Heart left ventricle (tissue), 16 donors: Measurements from ENCODE around the gene KLHL26. TPM values are rescaled to one million over a fixed set of nuclear protein-coding genes. Genes with fewer than 3 reads are reported as not detected.

ENCODE experiments used
- ATAC-seq, 4 donors: fragments of 200-7000 bp; cut with Tn5 transposase; one replicate each; pipeline ENCODE4 v1.9.1; 2020 to 2022; ENCODE audit warnings: moderate library complexity in 4 of 4, mild to moderate bottlenecking in 3 of 4, moderate number of reproducible peaks in 1 of 4
- DNase-seq, 5 donors: peaks; one replicate each; pipeline ENCODE4 v3.0.0-alpha.2; 2020
- H3K27ac ChIP-seq, 12 donors: fragments of 200-600 bp; sonication (generic) in 4 of 12; one replicate each; pipeline versions ENCODE4 v1.5.0 to v1.8.0; 2016 to 2022; ENCODE audit warnings: mild to moderate bottlenecking in 2 of 12
- H3K27me3 ChIP-seq, 9 donors: fragments of 200-600 bp; sonication (generic) in 2 of 9; one replicate each; pipeline versions ENCODE4 v1.5.1 to v1.8.0; 2016 to 2022; ENCODE audit warnings: mild to moderate bottlenecking in 3 of 9
- H3K36me3 ChIP-seq, 9 donors: fragments of 200-600 bp; sonication (generic) in 2 of 9; one replicate each; pipeline versions ENCODE4 v1.5.0 to v1.8.0; 2018 to 2022; ENCODE audit warnings: mild to moderate bottlenecking in 2 of 9
- H3K4me1 ChIP-seq, 12 donors: fragments of 200-600 bp; sonication (generic) in 4 of 12; one replicate each; pipeline versions ENCODE4 v1.5.0 to v1.8.0; 2016 to 2022; ENCODE audit warnings: mild to moderate bottlenecking in 3 of 12
- H3K4me3 ChIP-seq, 12 donors: fragments of 200-600 bp; sonication (generic) in 4 of 12; one replicate each; pipeline versions ENCODE4 v1.5.0 to v1.8.0; 2017 to 2022; ENCODE audit warnings: mild to moderate bottlenecking in 9 of 12, moderate library complexity in 4 of 12
- H3K9me3 ChIP-seq, 12 donors: fragments of 200-600 bp; sonication (generic) in 4 of 12; one replicate each; pipeline versions ENCODE4 v1.5.0 to v1.8.0; 2016 to 2022; ENCODE audit warnings: mild to moderate bottlenecking in 1 of 12
- POLR2A ChIP-seq, 2 donors: fragments of 450-650 bp; IDR thresholded peaks; one replicate each; pipeline ENCODE4 v1.6.1; 2017; ENCODE audit warnings: antibody characterized with exemption in 2 of 2, mild to moderate bottlenecking in 2 of 2, moderate library complexity in 2 of 2
- WGBS, 4 donors: extraction: QIAGEN DNeasy Blood & Tissue Kit in 2 of 4; methylation state at CpG; one replicate each; pipeline versions ENCODE4 v1.1.5 to v1.1.7; 2013 to 2018; 5-methylcytosine and 5-hydroxymethylcytosine counted together
- intact Hi-C, 10 donors: fragments of 100-400 bp; cut with DNase I; formaldehyde crosslinking; loops; one replicate each; pipeline versions ENCODE4 v1.11.1 to v1.14.2; 2022
- polyA plus RNA-seq, 2 donors: library from polyadenylated mRNA; stranded (reverse); fragments of 200-250 nt; gene quantifications; one replicate each; pipeline ENCODE4 v1.2.3, GENCODE V29; 2013
- total RNA-seq, 9 donors: library from RNA; depleted of rRNA in 2 of 9; stranded (reverse); fragments of >200 nt in 2 of 9; fragmentation: NEBNext Ultra II Directional in 3 of 9; extraction: Animal tissue kit (Norgen Biotek cat#: 25700) in 3 of 9; gene quantifications; one replicate each; pipeline versions ENCODE4 v1.1.0 to v1.2.4, GENCODE V29; 2016 to 2023
- TF ChIP-seq, protein P1 (sequence below), 12 donors: fragments of 200-600 bp; sonication (generic) in 4 of 12; IDR thresholded peaks; one replicate each; pipeline versions ENCODE4 v1.5.0 to v1.8.0; 2018 to 2022; ENCODE audit warnings: antibody characterized with exemption in 12 of 12, mild to moderate bottlenecking in 5 of 12
- donor health status: ischemic (EF 13 %, LVEDD 7.1; RV severe dilation, severe dysfunction).
- donor health status: healthy with polysubstance abuse.
- donor health status: DM: no; HTN: yes; CAD: no.
- donor health status: DM: no; HTN: no; CAD: no.
- donor health status: ischemic (EF 25% LVEDD 6.9; RV normal size, moderate dysfunction).
- donor health status: ischemic (EF 25% LVEDD 5.7; RV mildly dilated, moderate dysfunction).
- donor health status: healthy.
- donor health status: DM: yes; HTN: yes; CAD: no.
- donor health status: ischemic (EF 35%, LVEDD 5.7; RV mildly dilated, moderate dysfunction).
- donor health status: nonischemic (EF 11% LVEDD 7.7; RV severe dilation, severe dysfunction).
- donor health status: DM: yes; HTN: yes; CAD: no.
- donor health status: PGD.
- donor health status: ischemic (EF 29% LVEDD 5.4; RV normal size, mild dysfunction).
- donor health status: nonischemic (EF 23%, LVEDD 6.1; RV moderate dilation, normal function).

The KLHL26 gene
- total and polyA plus RNA-seq, 11 donors = 2.8 to 11.4 (median 5.8) TPM

DNA sequence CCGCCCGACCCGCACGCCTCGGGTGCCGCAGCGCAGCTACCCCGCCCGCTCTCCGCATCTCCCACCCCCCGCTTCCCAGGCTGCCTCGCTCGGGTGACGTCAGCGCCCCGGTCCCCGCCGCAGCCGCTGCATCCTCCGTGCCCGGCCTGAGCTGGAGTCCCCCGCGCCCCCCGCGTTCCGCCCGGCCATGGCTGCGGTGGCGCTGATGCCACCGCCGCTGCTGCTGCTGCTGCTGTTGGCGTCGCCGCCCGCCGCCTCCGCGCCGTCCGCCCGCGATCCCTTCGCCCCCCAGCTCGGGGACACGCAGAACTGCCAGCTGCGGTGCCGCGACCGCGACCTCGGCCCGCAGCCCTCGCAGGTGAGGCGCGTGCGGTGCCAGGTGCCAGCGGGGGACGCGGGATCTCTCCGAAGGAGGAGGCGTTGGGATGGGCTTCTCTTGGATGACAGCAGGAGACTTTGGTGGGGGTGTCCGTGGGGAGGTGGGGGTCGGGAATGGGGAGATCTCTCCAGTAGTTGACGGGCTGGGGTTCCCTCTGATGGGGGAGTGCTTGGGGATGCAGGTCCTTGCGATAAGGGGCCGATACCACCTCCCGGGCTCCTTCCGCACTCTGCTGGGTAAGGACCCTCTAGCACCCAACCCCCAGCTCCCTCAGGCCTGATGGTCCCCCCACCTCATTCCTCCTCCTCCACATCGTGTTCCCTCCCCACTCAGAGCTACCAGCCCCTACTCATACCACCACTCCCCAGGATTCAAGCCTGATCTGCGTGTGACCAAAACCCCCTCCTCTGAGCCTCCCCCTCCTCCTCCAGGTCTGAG lies 23.8 kb upstream of the KLHL26 start, which contains the start of gene TMEM59L:
Gene TMEM59L (plus strand): TSS at position 99 of the 817 bp plus-strand sequence. CDS start 89 bp downstream, at position 188.
- WGBS, 4 donors = 2 to 3% (median 2%) methylated on average over 41 to 70 of the region's 70 CpGs
- H3K9me3 ChIP-seq = no peaks in the 10 kb centered on the region
- H3K27me3 ChIP-seq = peaks cover 46 to 84% (median 65%) of the 10 kb centered on the region in 9 donors
- intact Hi-C loops = no loop called here
- ATAC-seq = peak in 2 of 4 donors; percentile 31 to 52
- peaks cover 0 to 35% (median 24%) of the 10 kb centered on the region in 12 donors for H3K4me1 ChIP-seq
- H3K27ac ChIP-seq = no peak within 1 kb of the TSS
- no peaks in the 10 kb centered on the region for H3K36me3 ChIP-seq
- DNase-seq = peak in 1 of 5 donors; percentile 51
- peak within 1 kb of the TSS; percentile 12 to 66 (median 50) for H3K4me3 ChIP-seq
- no peak for TF ChIP-seq POLR2A (IDR thresholded peaks at IDR 0.05)
- TF ChIP-seq, protein P1, sequence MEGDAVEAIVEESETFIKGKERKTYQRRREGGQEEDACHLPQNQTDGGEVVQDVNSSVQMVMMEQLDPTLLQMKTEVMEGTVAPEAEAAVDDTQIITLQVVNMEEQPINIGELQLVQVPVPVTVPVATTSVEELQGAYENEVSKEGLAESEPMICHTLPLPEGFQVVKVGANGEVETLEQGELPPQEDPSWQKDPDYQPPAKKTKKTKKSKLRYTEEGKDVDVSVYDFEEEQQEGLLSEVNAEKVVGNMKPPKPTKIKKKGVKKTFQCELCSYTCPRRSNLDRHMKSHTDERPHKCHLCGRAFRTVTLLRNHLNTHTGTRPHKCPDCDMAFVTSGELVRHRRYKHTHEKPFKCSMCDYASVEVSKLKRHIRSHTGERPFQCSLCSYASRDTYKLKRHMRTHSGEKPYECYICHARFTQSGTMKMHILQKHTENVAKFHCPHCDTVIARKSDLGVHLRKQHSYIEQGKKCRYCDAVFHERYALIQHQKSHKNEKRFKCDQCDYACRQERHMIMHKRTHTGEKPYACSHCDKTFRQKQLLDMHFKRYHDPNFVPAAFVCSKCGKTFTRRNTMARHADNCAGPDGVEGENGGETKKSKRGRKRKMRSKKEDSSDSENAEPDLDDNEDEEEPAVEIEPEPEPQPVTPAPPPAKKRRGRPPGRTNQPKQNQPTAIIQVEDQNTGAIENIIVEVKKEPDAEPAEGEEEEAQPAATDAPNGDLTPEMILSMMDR (IDR thresholded peaks at IDR 0.05) = no peak

DNA sequence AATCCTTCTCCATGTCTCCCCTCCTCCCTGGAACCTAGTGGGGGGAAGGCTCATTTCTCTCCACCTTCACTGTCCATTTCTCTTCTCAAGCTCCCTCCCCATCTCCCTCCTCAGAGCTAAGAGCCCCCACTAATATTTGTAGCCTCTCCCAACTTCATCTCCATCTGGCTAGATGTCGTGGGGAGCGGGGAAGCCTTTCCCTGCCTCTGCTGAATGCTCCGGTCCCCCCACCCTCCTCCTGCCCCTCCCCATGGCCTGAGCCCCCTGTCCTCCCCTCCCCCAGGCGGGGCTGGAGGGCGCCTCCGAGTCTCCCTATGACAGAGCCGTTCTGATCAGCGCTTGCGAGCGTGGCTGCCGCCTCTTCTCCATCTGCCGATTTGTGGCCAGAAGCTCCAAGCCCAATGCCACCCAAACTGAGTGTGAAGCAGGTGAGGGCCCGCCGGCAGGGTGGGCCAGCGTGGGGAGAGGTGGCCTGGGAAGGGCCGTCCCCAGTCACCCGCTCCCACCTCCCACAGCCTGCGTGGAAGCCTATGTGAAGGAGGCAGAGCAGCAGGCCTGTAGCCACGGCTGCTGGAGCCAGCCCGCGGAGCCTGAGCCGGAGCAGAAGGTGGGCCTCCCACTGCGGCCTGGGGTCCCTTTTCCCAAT lies 23.1 kb upstream of the KLHL26 start:
- H3K27me3 ChIP-seq = peaks cover 38 to 77% (median 58%) of the 10 kb centered on the region in 9 donors
- no peaks in the 10 kb centered on the region for H3K9me3 ChIP-seq
- TF ChIP-seq POLR2A (IDR thresholded peaks at IDR 0.05) = no peak
- TF ChIP-seq, protein P1 (IDR thresholded peaks at IDR 0.05) = no peak
- no peaks in the 10 kb centered on the region for H3K36me3 ChIP-seq
- no peak for DNase-seq
- no peak for ATAC-seq
- H3K4me1 ChIP-seq = peaks cover 0 to 33% (median 24%) of the 10 kb centered on the region in 12 donors
- H3K4me3 ChIP-seq = no peak overlapping the region
- no peak overlapping the region for H3K27ac ChIP-seq
- intact Hi-C loops = no loop called here
- WGBS, 4 donors = 25 to 32% (median 27%) methylated on average over 11 to 23 of the region's 23 CpGs

DNA sequence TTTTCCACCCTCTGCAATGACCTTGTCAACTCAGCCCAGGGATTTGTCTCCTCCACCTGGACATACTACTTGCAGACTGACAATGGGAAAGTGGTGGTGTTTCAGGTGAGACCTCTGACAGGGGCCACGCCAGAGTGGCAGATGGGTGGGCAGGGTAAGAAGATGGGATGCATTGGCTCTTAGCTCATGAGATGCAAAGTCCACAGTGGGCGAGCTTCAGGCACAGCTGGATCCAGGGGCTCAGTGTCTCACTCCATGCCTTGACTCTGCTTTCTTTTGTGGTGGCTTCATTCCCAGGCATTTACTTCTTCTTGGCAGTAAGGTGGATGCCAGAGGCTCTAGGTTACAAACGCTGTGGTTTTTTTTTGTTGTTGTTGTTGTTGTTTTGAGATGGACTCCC lies 20.8 kb upstream of the KLHL26 start:
- H3K36me3 ChIP-seq = no peaks in the 10 kb centered on the region
- H3K9me3 ChIP-seq = no peaks in the 10 kb centered on the region
- H3K4me3 ChIP-seq = no peak overlapping the region
- H3K4me1 ChIP-seq = peaks cover 0 to 26% (median 19%) of the 10 kb centered on the region in 12 donors
- TF ChIP-seq, protein P1 (IDR thresholded peaks at IDR 0.05) = no peak
- no peak for TF ChIP-seq POLR2A (IDR thresholded peaks at IDR 0.05)
- intact Hi-C loops = no loop called here
- H3K27ac ChIP-seq = no peak overlapping the region
- WGBS, 4 donors = 90 to 100% (median 92%) methylated on average over 3 of the region's 3 CpGs
- ATAC-seq (no peak), DNase-seq (no peak)
- H3K27me3 ChIP-seq = peaks cover 25 to 54% (median 35%) of the 10 kb centered on the region in 9 donors

DNA sequence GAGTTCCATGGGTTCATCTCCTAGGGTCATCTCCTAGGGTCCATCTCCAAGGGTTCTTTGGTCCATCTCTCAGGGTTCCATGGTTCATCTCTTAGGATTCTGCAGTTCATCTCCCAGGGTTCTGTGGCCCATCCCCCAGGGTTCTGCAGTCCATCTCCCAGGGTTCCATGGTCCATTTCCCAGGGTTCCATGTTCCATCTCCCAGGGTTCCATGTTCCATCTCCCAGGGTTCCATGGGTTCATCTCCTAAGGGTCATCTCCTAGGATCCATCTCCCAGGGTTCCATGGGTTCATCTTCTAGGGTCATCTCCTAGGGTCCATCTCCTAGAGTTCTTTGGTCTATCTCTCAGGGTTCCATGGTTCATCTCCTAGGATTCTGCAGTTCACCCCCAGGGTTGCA lies 19.3 kb upstream of the KLHL26 start:
- no peaks in the 10 kb centered on the region for H3K9me3 ChIP-seq
- no peaks in the 10 kb centered on the region for H3K36me3 ChIP-seq
- ATAC-seq (no peak), DNase-seq (no peak)
- no peak overlapping the region for H3K4me3 ChIP-seq
- intact Hi-C loops = no loop called here
- peaks cover 0 to 11% (median 5%) of the 10 kb centered on the region in 12 donors for H3K4me1 ChIP-seq
- H3K27me3 ChIP-seq = peaks cover 14 to 38% (median 21%) of the 10 kb centered on the region in 9 donors
- TF ChIP-seq, protein P1 (IDR thresholded peaks at IDR 0.05) = no peak
- TF ChIP-seq POLR2A (IDR thresholded peaks at IDR 0.05) = no peak
- H3K27ac ChIP-seq = no peak overlapping the region
